GM04503 (cell line): Measurements from ENCODE around the gene OR52B6.
"Not testable (repeated sequence)": the region's sequence is repeated elsewhere in the genome, so short reads cannot be mapped to it uniquely, and the experiment has no call there.

ENCODE experiments used
- DNase-seq: peaks from one replicate; pipeline ENCODE4 v3.0.0-alpha.2; 2012; ENCODE audit warnings: low read depth

The OR52B6 gene

GRCh38 chr11:5580577-5580976 lies at the start of gene OR52B6:
Gene OR52B6, plus strand, starts transcription at chr11:5580877. Its CDS starts 0 bp downstream, at chr11:5580877.
- DNase-seq = no peak

GRCh38 chr11:5531053-5531831 lies 49.4 kb upstream of the OR52B6 start:
- DNase-seq = no peak

- DNase-seq = no peak
These were observed 46.6 kb upstream of the OR52B6 start for GRCh38 chr11:5534046-5534445.

GRCh38 chr11:5536482-5536881 lies 44.2 kb upstream of the OR52B6 start:
- DNase-seq = no peak

GRCh38 chr11:5541427-5541826 lies 39.2 kb upstream of the OR52B6 start:
- DNase-seq = no peak

- no peak for DNase-seq
These were observed 34.2 kb upstream of the OR52B6 start for GRCh38 chr11:5546457-5546856.

- no peak for DNase-seq
These were observed 32.7 kb upstream of the OR52B6 start for GRCh38 chr11:5547982-5548381.

- no peak for DNase-seq
These were observed 32.2 kb upstream of the OR52B6 start, which contains the start of gene OR52H1 for GRCh38 chr11:5548440-5548839. Gene OR52H1, minus strand, starts transcription at chr11:5548540. Its CDS starts 3,035 bp downstream, at chr11:5545505.

- DNase-seq = peak; percentile 42
These were observed 30.1 kb upstream of the OR52B6 start for GRCh38 chr11:5550440-5551095.

- no peak for DNase-seq
These were observed 27.3 kb upstream of the OR52B6 start for GRCh38 chr11:5553343-5553742.

- DNase-seq = no peak
These were observed 24.0 kb upstream of the OR52B6 start for GRCh38 chr11:5556596-5557188.

GRCh38 chr11:5557751-5558150 lies 22.9 kb upstream of the OR52B6 start:
- no peak for DNase-seq

- DNase-seq = no peak
These were observed 16.2 kb upstream of the OR52B6 start for GRCh38 chr11:5564259-5565019.

GRCh38 chr11:5574654-5575053 lies 6.0 kb upstream of the OR52B6 start:
- DNase-seq = no peak

- no peak for DNase-seq
These were observed 5.5 kb upstream of the OR52B6 start for GRCh38 chr11:5575152-5575551.

GRCh38 chr11:5577101-5577500 lies 3.6 kb upstream of the OR52B6 start:
- no peak for DNase-seq

- no peak for DNase-seq
These were observed 337 bp downstream of the OR52B6 start for GRCh38 chr11:5581014-5581413.

GRCh38 chr11:5584458-5584857 lies 3.8 kb downstream of the OR52B6 start:
- not testable (repeated sequence) for DNase-seq

- DNase-seq = not testable (repeated sequence)
These were observed 9.2 kb downstream of the OR52B6 start for GRCh38 chr11:5589906-5590305.

- DNase-seq = no peak
These were observed 10.9 kb downstream of the OR52B6 start for GRCh38 chr11:5591613-5592012.

GRCh38 chr11:5592615-5593014 lies 11.9 kb downstream of the OR52B6 start:
- no peak for DNase-seq

GRCh38 chr11:5593146-5593545 lies 12.5 kb downstream of the OR52B6 start:
- DNase-seq = no peak
